HG02870 (cell line): ENCODE results near the gene SRPK3.
"Not testable (repeated sequence)": the region's sequence is repeated elsewhere in the genome, so short reads cannot be mapped to it uniquely, and the experiment has no call there.

Source experiments
- ATAC-seq: cut with Tn5 transposase; IDR thresholded peaks from one replicate; pipeline ENCODE4 v1.9.1; 2021; ENCODE audit warnings: mild to moderate bottlenecking, moderate library complexity; ENCODE audit not compliant: unreplicated experiment

SRPK3 gene

GRCh38 chrX:153780678-153781427 lies at the start of gene SRPK3:
TSS of gene SRPK3 (plus strand) at chrX:153781041. CDS start at chrX:153781087, 46 bp downstream.
- ATAC-seq, result no peak

DNA sequence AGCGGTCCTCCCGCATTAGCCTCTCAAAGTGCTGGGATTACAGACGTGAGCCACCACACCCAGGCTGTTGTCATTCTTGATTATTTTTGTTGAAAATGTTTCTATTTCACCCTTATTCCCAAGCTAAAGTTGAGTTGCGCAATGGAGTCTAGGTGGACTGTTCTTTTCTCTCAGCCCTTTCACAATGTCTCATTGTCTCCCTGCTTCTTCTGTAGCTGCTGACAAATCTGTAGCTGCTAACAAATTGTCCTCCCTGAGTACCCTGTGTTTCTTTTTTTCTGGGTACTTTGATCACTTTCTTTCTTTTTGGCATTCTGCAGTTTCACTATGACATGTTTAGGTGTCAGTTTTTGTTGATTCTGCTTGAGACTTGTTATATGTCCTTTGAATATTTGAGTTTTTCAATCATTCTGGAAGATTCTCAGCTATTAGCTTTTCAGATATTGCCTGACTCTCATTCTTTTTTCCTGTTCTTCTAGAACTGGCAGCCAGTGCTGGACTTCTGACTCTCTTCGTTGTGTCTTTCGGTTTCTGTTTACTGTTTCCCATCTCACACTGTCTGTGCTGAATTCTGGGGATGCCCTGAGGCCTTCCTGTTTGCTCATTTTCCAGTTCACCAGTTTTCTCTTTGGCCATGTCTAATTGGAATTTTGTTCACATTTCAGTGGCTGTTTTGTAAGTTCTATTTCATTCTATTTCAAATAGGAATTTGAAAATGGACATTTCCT lies 49.6 kb upstream of the SRPK3 start:
- ATAC-seq, result no peak

GRCh38 chrX:153731845-153732215 lies 49.0 kb upstream of the SRPK3 start:
- no peak for ATAC-seq

GRCh38 chrX:153732401-153732800 lies 48.4 kb upstream of the SRPK3 start:
- no peak for ATAC-seq

DNA sequence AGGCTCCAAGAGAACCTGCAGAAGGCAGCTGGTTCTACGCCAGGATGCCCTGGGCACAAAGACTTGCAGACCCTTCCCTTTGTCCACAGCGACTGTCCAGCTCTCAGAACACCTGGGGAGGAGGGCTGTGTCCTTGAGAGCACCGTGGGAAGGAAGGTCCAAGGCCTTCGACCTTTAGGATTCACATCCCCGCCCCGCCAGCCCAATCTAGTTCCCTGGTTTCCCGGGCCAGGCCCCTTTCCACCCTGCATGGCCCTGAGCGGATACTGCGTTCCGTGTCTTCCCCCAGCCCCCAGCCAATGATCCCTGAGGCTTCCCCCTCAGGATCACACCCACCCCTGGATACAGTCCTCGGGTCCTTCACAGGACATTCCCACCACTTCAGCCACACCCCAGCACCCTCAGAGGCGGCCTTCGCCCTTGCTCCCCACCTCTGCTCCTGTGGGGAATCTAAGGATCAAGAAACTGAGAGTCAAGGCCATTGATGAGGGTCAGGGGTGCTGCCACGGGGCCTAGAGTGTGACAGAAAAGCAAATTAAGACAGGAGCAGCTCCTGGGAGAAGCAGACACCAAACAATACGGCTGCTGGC lies 47.1 kb upstream of the SRPK3 start:
- no peak for ATAC-seq

GRCh38 chrX:153734871-153735270 lies 46.0 kb upstream of the SRPK3 start:
- no peak for ATAC-seq

DNA sequence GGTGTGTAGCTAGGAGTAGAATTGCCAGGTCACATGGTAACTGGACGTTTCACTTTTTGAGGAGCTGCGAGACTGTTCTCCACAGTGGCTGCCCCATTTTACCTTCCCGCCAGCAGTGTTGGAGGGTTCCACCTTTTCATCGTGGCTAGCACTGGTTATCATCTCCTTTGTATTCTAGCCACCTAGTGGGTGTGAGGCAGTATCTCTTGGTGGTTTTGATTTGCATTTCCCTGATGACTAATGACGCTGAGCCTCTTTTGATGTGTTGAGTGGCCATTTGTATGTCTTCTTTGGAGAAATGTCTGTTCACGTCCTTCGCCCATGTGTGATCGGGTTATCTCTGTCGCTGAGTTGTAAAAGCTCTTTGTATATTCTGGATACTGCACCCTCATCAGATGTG lies 45.6 kb upstream of the SRPK3 start:
- ATAC-seq, result no peak

GRCh38 chrX:153736071-153736820 lies 44.6 kb upstream of the SRPK3 start:
- ATAC-seq, result no peak

DNA sequence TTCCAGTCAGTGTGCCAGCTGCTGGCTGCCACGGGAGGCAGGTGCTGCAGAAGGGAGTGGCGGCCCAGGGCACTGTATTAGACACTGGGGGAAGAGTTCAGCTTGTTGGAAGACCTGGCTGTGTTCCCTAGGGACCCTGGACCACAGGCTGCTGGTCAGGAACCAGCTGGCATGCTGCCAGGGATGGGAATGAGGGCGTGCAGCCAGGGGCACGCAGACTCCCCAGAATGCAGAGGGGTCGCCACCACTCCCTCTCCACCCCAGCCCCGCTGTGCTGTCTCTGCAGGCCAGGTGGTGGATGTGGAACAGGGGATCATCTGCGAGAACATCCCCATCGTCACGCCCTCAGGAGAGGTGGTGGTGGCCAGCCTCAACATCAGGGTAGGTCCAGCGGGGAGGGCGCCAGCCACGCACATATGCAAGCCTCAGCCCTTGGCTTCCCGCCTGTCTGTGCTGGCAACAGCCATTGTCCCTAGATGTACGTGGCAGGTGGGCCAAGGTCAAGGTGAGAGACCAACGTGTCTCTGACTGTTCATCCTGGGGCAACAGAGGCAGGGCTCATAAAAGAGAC lies 43.9 kb upstream of the SRPK3 start:
- no peak for ATAC-seq

DNA sequence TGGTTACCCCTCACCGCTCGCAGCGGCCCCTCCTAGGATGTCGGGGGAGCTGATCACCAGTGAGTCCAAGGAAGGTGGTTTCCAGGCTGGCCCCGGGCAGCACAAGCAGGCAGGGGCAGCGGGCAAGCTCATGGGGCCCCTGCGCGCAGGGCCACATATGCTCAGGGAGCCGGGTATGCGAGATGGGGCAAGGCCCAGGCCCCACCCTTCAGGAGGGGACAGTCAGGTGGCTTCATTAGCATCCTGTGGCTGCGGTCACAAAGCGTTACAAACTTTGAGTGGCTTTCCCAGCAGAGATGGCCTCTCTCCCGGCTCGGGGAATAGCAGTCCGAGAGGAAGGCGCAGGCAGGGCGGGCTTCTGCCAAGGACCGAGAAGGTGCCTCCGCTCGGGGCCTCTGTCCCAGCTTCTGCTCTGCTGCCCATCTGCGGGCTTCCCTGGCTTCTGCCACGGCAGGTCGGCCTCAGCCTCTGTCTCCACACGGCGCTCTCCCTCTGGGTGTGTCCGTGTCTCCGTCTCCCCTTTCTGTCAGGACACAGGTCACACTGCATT lies 42.7 kb upstream of the SRPK3 start:
- no peak for ATAC-seq

DNA sequence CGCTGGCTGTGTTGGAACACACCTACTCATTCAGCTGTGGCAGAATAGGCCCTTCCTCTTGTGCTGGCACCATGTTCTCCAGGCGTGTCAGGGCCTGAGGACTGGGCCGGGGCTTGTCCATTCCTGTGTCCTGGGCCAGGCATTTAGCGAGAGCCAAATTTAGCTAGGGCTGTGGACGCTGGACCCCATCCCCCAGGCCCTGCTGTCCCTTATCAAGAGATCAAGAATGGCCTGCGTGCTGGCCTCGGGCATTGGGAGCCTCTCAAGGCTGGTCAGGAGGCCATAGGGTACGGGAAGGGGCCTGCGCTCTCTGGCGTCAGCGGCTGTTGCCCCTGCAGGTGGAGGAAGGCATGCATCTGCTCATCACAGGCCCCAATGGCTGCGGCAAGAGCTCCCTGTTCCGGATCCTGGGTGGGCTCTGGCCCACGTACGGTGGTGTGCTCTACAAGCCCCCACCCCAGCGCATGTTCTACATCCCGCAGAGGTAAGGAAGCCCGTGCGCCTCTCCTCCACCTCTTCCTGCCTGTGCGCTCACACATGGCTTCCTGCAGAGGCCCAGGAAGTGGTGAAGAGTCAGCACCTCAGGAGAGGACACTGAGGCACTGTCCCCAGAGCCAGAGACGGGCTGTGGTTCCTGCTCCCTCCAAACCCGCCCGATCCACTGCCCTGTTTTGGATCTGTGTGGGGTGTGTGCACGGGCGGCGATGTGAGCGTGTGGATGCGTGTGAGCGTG lies 40.9 kb upstream of the SRPK3 start:
- no peak for ATAC-seq

DNA sequence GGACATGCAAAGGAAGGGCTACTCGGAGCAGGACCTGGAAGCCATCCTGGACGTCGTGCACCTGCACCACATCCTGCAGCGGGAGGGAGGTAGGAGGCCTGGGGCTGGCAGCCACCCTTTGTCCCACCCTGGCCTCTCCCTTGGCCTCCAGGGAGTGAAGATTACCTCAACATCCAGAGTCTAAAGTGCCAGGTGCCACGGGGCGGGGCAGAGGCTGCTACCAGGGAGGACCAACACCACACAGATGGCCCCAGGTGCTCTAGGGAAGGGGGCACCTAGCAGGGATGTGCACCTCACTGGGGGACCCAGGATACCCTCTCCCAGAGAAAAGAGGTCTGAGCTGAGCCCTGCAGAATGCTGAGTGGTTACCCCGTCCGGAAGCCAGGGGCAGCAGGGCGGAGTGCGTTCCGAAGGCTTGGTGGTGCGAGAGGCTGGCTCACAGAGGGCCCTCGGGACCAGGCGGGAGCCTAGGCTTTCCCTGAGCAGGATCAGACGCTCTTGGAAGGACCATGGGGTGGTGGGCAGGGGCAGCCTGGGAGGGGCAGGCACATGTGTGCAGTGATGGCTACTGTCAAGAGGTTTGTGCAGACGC lies 40.1 kb upstream of the SRPK3 start:
- ATAC-seq, result no peak

GRCh38 chrX:153741446-153741845 lies 39.4 kb upstream of the SRPK3 start:
- no peak for ATAC-seq

DNA sequence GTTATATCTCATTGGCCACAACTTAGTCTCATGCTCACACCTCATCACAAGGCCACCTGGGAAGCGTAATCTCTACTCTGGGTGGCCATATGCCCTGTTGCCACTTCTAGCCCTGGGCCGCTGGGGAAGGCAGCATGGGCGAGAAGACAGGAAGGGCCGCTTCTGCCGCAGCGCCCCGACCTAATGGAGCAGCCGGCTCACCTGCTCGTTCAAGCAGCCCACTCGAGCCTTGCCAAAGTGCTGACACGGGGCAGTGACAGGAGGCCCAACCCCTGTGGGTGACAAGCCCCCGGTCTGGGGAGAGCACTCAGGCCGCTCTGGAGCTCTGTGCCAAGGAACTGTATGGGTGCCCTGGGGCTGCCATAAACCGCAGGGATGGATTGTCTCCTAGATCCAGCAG lies 38.7 kb upstream of the SRPK3 start:
- not testable (repeated sequence) for ATAC-seq

GRCh38 chrX:153742796-153743467 lies 37.9 kb upstream of the SRPK3 start:
- ATAC-seq, result not testable (repeated sequence)

GRCh38 chrX:153743468-153744209 lies 37.2 kb upstream of the SRPK3 start:
- not testable (repeated sequence) for ATAC-seq

GRCh38 chrX:153744210-153745066 lies 36.4 kb upstream of the SRPK3 start:
- ATAC-seq, result no peak
